GM18951 (cell line): ENCODE data around the gene THAP4.
"Not testable (repeated sequence)": the region's sequence is repeated elsewhere in the genome, so short reads cannot be mapped to it uniquely, and the experiment has no call there.

Experiments used
- POLR2A ChIP-seq: IDR thresholded peaks from 4 replicates; pipeline ENCODE4 v1.6.1; 2011; ENCODE audit warnings: mild to moderate bottlenecking; ENCODE audit not compliant: insufficient read length, insufficient read depth; ENCODE audit errors: extremely low read depth
- in situ Hi-C: fragments of 300-500 bp; cut with MboI; formaldehyde crosslinking; loops from one replicate; pipeline ENCODE4 v1.12.0; 2022; ENCODE audit warnings: low sequenced_read_pairs, mixed read lengths, inconsistent platforms; ENCODE audit not compliant: unreplicated experiment

The THAP4 gene

GRCh38 chr2:241609859-241610793, 26.8 kb downstream of the THAP4 start:
- in situ Hi-C loops = no loop called here
- TF ChIP-seq POLR2A = peak; percentile 48

GRCh38 chr2:241608881-241609280, 28.1 kb downstream of the THAP4 start:
- in situ Hi-C loops = no loop called here
- TF ChIP-seq POLR2A = no peak

GRCh38 chr2:241607162-241607885, 29.6 kb downstream of the THAP4 start:
- TF ChIP-seq POLR2A = no peak
- in situ Hi-C loops = no loop called here

GRCh38 chr2:241606186-241606585, 30.8 kb downstream of the THAP4 start:
- in situ Hi-C loops = no loop called here
- no peak for TF ChIP-seq POLR2A

GRCh38 chr2:241603686-241604085, 33.3 kb downstream of the THAP4 start:
- no peak for TF ChIP-seq POLR2A
- in situ Hi-C loops = no loop called here

- in situ Hi-C loops = no loop called here
- no peak for TF ChIP-seq POLR2A
Observed at GRCh38 chr2:241602720-241603119, 34.2 kb downstream of the THAP4 start.

- in situ Hi-C loops = no loop called here
- no peak for TF ChIP-seq POLR2A
Observed at GRCh38 chr2:241601841-241602240, 35.1 kb downstream of the THAP4 start.

- in situ Hi-C loops = no loop called here
- TF ChIP-seq POLR2A = no peak
Observed at GRCh38 chr2:241599615-241600014, 37.3 kb downstream of the THAP4 start.

GRCh38 chr2:241598487-241598886, 38.5 kb downstream of the THAP4 start:
- no peak for TF ChIP-seq POLR2A
- in situ Hi-C loops = no loop called here

GRCh38 chr2:241598061-241598460, 38.9 kb downstream of the THAP4 start:
- TF ChIP-seq POLR2A = no peak
- in situ Hi-C loops = no loop called here

- in situ Hi-C loops = no loop called here
- TF ChIP-seq POLR2A = no peak
Observed at GRCh38 chr2:241597561-241597960, 39.4 kb downstream of the THAP4 start.

GRCh38 chr2:241595600-241596140, 41.3 kb downstream of the THAP4 start:
- in situ Hi-C loops = no loop called here

GRCh38 chr2:241593271-241593670, 43.7 kb downstream of the THAP4 start:
- no peak for TF ChIP-seq POLR2A
- in situ Hi-C loops = no loop called here

More at GRCh38 chr2:241595600-241596140, 41.3 kb downstream of the THAP4 start:
- no peak for TF ChIP-seq POLR2A

GRCh38 chr2:241592126-241592845, 44.7 kb downstream of the THAP4 start:
- TF ChIP-seq POLR2A = no peak
- in situ Hi-C loops = no loop called here

- in situ Hi-C loops = not testable (repeated sequence)
Observed at GRCh38 chr2:241590496-241591455, 46.2 kb downstream of the THAP4 start.

GRCh38 chr2:241589863-241590262, 47.1 kb downstream of the THAP4 start:
- in situ Hi-C loops = not testable (repeated sequence)
